Right lobe of liver (tissue), 6 donors: ENCODE measurements around the gene PSMG3. TPM values are rescaled to one million over a fixed set of nuclear protein-coding genes. Genes with fewer than 3 reads are reported as not detected.

Experiments
- ATAC-seq, 4 donors: fragments of 200-7000 bp; cut with Tn5 transposase; one replicate each; pipeline ENCODE4 v1.9.1; 2020; ENCODE audit warnings: mild to moderate bottlenecking in 4 of 4, moderate library complexity in 4 of 4
- DNase-seq, 3 donors: peaks; one replicate each; pipeline ENCODE4 v3.0.0-alpha.2; 2020
- H3K27ac ChIP-seq, 3 donors: fragments of 200-600 bp; one replicate each; pipeline ENCODE4 v1.8.0; 2022
- H3K27me3 ChIP-seq, 2 donors: fragments of 200-600 bp; one replicate each; pipeline ENCODE4 v1.8.0; 2022
- H3K36me3 ChIP-seq, 4 donors: fragments of 200-600 bp; sonication (generic) in 1 of 4; one replicate each; pipeline versions ENCODE4 v1.5.1 to v1.8.0; 2017 to 2022; ENCODE audit warnings: control low read depth in 1 of 4
- H3K4me1 ChIP-seq, 4 donors: fragments of 200-600 bp; sonication (generic) in 1 of 4; one replicate each; pipeline versions ENCODE4 v1.5.1 to v1.8.0; 2017 to 2022; ENCODE audit warnings: control low read depth in 1 of 4
- H3K4me3 ChIP-seq, 3 donors: fragments of 200-600 bp; one replicate each; pipeline ENCODE4 v1.8.0; 2022
- H3K9me3 ChIP-seq, 4 donors: fragments of 200-600 bp; sonication (generic) in 1 of 4; one replicate each; pipeline versions ENCODE4 v1.5.1 to v1.8.0; 2017 to 2022; ENCODE audit warnings: control low read depth in 1 of 4
- POLR2A ChIP-seq: fragments of 450-650 bp; IDR thresholded peaks from one replicate; pipeline ENCODE4 v1.6.1; 2017; ENCODE audit warnings: antibody characterized with exemption, mild to moderate bottlenecking
- WGBS: methylation state at CpG from one replicate; pipeline ENCODE4 v1.1.6; 2018; ENCODE audit warnings: low coverage, low lambda C conversion rate; ENCODE audit not compliant: insufficient coverage; ENCODE audit errors: missing lambda C conversion rate; 5-methylcytosine and 5-hydroxymethylcytosine counted together
- intact Hi-C, 2 donors: fragments of 100-400 bp; cut with DNase I; formaldehyde crosslinking; loops; one replicate each; pipeline versions ENCODE4 v1.11.2 to v1.14.1; 2022
- total RNA-seq, 6 experiments: library from RNA; depleted of rRNA in 2 of 6; stranded (reverse); fragments of >200 nt in 2 of 6; fragmentation: NEBNext Ultra II Directional in 3 of 6; extraction: Animal tissue kit (Norgen Biotek cat#: 25700) in 3 of 6; gene quantifications; one replicate each; pipeline versions ENCODE4 v1.1.0 to v1.2.4, GENCODE V29; 2016 to 2023
- TF ChIP-seq, protein P1 (sequence below), 4 donors: fragments of 200-600 bp in 3 of 4; fragments of 450-650 bp in 1 of 4; IDR thresholded peaks; one replicate each; pipeline versions ENCODE4 v1.5.1 to v1.8.0; 2016 to 2022; ENCODE audit warnings: antibody characterized with exemption in 4 of 4, mild to moderate bottlenecking in 2 of 4
- donor health status: DM: no; HTN: yes; CAD: no.
- donor health status: DM: no; HTN: no; CAD: no.
- donor health status: DM: no; HTN: no; CAD: no.
- donor health status: DM: no; HTN: yes; CAD: no.
- donor health status: DM: no; HTN: yes; CAD: no.

The PSMG3 gene
- total RNA-seq, 6 experiments from 2014 or later, result 7.6 to 28.1 (median 9.2) TPM

DNA sequence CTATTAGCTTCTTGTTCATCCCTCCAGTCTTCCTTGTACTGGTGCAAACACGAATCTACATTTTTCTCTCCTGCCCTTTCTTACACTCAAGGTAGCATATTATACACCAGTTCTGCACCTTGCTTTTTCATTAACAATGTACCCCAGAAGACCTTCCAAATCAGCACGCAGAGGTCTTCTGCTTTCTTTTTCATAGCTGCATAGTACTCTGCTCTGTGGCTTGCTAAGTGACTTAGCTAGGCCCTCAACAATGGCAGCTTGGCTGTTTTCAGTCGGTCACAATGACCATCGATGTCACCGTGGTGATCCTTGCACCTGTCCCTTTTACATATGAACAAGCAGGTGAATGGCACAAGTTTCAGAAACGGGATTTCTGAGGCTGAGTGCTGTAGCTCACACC lies 44.4 kb downstream of the PSMG3 start:
- Histone ChIP-seq H3K27ac (no peak overlapping the region), H3K27me3 (no peaks in the 10 kb centered on the region), H3K4me3 (no peak overlapping the region), H3K4me1 (no peaks in the 10 kb centered on the region), H3K36me3 (no peaks in the 10 kb centered on the region), H3K9me3 (no peaks in the 10 kb centered on the region)
- DNase-seq (no peak), ATAC-seq (no peak)
- 89% methylated on average over 5 of the region's 6 CpGs for WGBS
- intact Hi-C loops, result no loop called here
- TF ChIP-seq, protein P1, sequence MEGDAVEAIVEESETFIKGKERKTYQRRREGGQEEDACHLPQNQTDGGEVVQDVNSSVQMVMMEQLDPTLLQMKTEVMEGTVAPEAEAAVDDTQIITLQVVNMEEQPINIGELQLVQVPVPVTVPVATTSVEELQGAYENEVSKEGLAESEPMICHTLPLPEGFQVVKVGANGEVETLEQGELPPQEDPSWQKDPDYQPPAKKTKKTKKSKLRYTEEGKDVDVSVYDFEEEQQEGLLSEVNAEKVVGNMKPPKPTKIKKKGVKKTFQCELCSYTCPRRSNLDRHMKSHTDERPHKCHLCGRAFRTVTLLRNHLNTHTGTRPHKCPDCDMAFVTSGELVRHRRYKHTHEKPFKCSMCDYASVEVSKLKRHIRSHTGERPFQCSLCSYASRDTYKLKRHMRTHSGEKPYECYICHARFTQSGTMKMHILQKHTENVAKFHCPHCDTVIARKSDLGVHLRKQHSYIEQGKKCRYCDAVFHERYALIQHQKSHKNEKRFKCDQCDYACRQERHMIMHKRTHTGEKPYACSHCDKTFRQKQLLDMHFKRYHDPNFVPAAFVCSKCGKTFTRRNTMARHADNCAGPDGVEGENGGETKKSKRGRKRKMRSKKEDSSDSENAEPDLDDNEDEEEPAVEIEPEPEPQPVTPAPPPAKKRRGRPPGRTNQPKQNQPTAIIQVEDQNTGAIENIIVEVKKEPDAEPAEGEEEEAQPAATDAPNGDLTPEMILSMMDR (IDR thresholded peaks at IDR 0.05), result no peak
- TF ChIP-seq POLR2A, result no peak

- Histone ChIP-seq H3K27ac (no peak overlapping the region), H3K27me3 (no peaks in the 10 kb centered on the region), H3K4me3 (no peak overlapping the region), H3K4me1 (no peaks in the 10 kb centered on the region), H3K36me3 (no peaks in the 10 kb centered on the region), H3K9me3 (no peaks in the 10 kb centered on the region)
- DNase-seq (no peak), ATAC-seq (peak in 1 of 4 donors; percentile 30)
- intact Hi-C loops, result no loop called here
- TF ChIP-seq, protein P1 (IDR thresholded peaks at IDR 0.05), result no peak
- no peak for TF ChIP-seq POLR2A
- WGBS, result 37% methylated on average over 4 of the region's 17 CpGs
Observed at GRCh38 chr7:1523844-1524243, 46.0 kb downstream of the PSMG3 start.

- intact Hi-C loops, result no loop called here
- Histone ChIP-seq H3K27me3 (no peaks in the 10 kb centered on the region), H3K36me3 (no peaks in the 10 kb centered on the region), H3K4me1 (no peaks in the 10 kb centered on the region), H3K4me3 (no peak overlapping the region), H3K9me3 (no peaks in the 10 kb centered on the region), H3K27ac (no peak overlapping the region)
- ATAC-seq (peak in 1 of 4 donors; percentile 23), DNase-seq (no peak)
- WGBS, result 6% methylated on average over 5 of the region's 13 CpGs
- no peak for TF ChIP-seq POLR2A
- TF ChIP-seq, protein P1 (IDR thresholded peaks at IDR 0.05), result no peak
Observed at GRCh38 chr7:1523208-1523607, 46.6 kb downstream of the PSMG3 start.

- DNase-seq (no peak), ATAC-seq (no peak)
- Histone ChIP-seq H3K36me3 (no peaks in the 10 kb centered on the region), H3K4me1 (no peaks in the 10 kb centered on the region), H3K4me3 (no peak overlapping the region), H3K27ac (no peak overlapping the region), H3K9me3 (no peaks in the 10 kb centered on the region), H3K27me3 (no peaks in the 10 kb centered on the region)
- WGBS, result 67% methylated on average over 11 of the region's 11 CpGs
- TF ChIP-seq, protein P1 (IDR thresholded peaks at IDR 0.05), result no peak
- TF ChIP-seq POLR2A, result no peak
- intact Hi-C loops, result no loop called here
Observed at GRCh38 chr7:1521456-1521855, 48.4 kb downstream of the PSMG3 start.
